LoVo (cell line): ENCODE data around the gene UBE2E1.
"Not testable (repeated sequence)": the region's sequence is repeated elsewhere in the genome, so short reads cannot be mapped to it uniquely, and the experiment has no call there.

ENCODE experiments used
- DNase-seq: peaks from one replicate; pipeline ENCODE4 v3.0.0-alpha.2; 2016; ENCODE audit warnings: low spot score

The UBE2E1 gene

GRCh38 chr3:23822559-23822958 is 16.8 kb downstream of the UBE2E1 start:
- no peak for DNase-seq

DNA sequence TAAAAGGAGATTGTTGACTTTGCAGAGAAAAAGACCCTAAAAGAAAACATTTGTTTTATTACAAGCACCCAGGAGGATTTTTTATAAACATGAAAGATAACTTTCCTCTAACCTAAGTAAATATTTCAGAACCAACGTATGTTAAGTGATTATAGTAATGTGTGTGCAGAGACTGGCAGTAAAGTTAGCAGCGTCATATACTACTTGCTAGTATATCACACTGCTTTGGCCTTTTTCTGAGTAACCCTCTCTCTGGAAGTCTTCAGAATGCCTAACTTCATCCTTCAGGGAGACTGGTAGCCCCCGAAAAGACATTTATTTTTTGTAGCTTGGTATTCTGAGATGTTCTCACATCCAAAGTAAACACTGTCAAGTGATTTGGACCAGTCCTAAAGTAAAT is 17.9 kb downstream of the UBE2E1 start:
- DNase-seq = no peak

GRCh38 chr3:23824699-23825444 is 19.1 kb downstream of the UBE2E1 start:
- DNase-seq = no peak

DNA sequence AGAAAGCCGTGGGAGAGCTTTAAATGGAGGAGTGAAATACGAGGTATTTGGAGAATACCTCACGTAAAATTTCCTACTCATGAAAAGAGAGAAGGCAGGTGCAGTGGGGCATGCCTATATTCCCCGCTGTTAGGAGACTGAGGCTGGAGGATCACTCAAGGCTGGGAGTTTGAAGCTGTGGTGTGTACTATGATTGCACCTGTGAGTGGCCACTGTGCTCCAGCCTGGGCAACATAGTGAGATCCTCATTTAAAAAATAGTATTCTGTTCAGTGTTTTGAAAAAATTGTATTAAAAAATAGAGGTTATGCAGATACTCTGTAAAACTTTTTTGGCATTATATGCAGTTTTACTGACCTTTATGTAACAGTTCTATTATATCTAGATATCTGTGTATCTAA is 20.0 kb downstream of the UBE2E1 start:
- no peak for DNase-seq

- DNase-seq = no peak
Observed at GRCh38 chr3:23826382-23827064, 20.8 kb downstream of the UBE2E1 start.

DNA sequence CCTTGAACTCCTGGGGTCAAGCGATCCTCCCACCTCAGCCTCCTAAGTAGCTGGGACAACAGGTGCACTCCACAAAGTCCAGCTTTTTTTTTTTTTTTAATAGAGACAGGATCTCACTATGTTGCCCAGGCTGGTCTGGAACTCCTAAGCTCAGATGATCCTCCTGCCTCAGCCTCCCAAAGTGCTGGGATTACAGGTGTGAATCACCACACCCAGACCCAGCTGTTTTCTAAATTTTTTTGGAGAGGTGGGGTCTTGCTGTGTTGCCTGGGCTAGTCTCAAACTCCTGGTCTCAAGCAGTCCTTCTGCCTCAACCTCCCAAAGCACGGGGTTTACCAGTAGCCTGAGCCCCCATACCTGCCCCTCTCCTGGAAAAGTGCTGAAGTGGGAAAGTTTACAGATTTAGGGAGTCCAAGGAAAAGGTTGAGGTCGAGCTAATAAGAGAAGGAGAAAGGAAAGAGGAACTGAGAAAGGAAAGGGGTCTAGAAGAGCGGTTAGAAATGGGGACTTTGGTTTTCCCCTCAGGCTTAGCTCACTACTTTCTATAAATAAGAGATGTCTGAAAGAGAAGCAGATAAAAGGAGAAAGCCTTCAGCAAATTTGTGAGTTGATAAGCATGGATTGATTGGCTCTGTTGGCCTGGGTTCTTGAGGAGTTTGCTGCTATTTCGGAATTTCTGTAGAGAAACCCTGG is 23.6 kb downstream of the UBE2E1 start:
- DNase-seq = no peak

GRCh38 chr3:23830869-23831484 is 25.2 kb downstream of the UBE2E1 start:
- DNase-seq = no peak

- no peak for DNase-seq
Observed at GRCh38 chr3:23831517-23832394, 26.0 kb downstream of the UBE2E1 start.

GRCh38 chr3:23832523-23832922 is 26.8 kb downstream of the UBE2E1 start:
- no peak for DNase-seq

DNA sequence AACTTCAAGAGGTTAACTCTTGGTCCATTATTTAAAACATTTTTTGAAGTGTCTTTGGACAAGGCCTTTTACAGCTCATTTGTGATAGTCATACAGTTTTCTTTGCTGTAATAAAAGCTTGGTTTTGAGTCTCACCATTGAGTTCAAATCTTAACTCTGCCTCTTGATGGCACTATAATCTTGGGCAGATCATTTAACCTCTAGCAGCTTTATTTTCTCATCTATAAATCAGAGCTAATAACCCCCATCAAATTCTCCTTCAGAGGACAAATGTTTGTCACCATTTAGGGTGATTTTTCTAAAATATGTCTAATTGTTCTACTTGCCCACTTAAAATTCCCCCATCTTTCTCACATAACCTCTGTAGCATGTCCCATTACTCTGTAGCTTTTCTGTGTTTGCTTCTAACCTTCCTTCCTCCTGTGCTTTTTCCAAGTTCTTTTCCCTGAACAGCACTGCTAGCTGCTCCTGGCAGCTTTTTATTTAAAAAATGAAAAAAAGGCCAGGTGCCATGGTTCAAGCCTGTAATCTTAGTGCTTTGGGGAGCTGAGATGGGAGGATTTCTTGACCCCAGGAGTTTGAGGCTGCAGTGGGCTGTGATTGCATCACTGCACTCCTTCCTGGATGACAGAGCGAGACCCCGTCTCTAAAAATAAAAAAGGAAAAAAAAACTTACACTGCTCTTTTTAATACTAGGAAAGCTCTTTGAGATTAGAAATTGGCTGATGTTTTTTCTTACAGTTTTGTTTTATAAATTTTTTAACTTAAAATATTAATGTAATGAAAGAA is 28.5 kb downstream of the UBE2E1 start:
- DNase-seq = no peak

GRCh38 chr3:23835087-23835486 is 29.3 kb downstream of the UBE2E1 start:
- DNase-seq = no peak

GRCh38 chr3:23835802-23836201 is 30.0 kb downstream of the UBE2E1 start:
- no peak for DNase-seq

- DNase-seq = no peak
Observed at GRCh38 chr3:23836536-23837230, 30.9 kb downstream of the UBE2E1 start.

DNA sequence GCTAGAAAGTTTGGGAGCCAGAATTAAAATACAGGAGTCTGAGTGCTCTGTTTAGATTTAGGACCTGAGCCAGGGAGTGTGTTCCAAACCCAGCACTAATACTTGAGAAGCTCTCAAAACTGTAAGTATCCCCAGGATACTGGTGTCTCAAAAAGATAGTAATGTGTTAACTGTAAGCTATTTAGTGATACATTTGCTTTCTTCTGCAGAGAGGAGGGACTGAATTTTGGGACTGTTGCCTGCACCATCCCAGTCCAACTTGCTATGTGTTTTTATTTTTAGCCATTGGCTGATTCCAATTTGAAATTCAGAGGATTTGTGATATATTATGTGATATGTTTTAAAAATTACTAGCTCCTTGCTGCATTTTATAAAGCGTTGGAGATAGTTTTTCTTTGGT is 31.5 kb downstream of the UBE2E1 start:
- DNase-seq = no peak

DNA sequence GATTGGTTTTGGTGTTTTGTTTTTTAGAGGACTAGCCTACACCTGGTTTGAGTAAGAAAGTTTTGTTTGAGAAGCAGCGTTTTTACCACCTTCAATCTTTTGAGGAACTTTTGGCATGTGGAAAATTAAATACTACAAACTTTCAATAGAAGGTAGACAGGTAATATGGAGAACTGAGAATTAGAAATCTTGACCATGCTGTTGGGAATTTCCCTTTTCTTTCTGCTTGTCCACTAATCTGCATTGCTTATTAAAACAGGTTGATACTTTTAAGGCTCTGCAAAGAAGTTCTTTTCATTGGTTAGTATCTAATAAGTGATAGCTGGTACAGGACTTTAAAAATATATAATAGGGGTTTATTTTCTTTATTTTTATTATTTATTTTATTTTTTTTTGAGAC is 31.9 kb downstream of the UBE2E1 start:
- DNase-seq = no peak

DNA sequence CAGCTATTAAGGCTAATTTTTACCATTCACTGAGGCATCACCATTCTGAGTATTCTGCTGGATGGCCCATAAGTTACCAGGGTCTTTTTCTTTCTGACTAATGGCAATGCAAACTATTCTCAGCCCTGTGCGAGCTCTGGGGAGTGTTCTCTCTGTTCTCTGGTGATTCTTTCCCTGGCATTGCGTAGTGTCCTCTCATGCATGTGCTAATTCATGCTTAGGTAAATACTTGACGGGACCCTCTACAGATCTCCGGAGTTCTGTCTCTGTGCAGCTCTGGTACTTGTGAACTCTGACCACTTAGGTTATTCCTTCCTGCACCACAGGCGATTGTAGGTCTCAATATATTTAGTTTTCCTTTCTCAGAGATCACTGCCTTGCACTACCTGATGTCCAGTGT is 34.8 kb downstream of the UBE2E1 start:
- DNase-seq = no peak

- no peak for DNase-seq
Observed at GRCh38 chr3:23843869-23844268, 38.1 kb downstream of the UBE2E1 start.

DNA sequence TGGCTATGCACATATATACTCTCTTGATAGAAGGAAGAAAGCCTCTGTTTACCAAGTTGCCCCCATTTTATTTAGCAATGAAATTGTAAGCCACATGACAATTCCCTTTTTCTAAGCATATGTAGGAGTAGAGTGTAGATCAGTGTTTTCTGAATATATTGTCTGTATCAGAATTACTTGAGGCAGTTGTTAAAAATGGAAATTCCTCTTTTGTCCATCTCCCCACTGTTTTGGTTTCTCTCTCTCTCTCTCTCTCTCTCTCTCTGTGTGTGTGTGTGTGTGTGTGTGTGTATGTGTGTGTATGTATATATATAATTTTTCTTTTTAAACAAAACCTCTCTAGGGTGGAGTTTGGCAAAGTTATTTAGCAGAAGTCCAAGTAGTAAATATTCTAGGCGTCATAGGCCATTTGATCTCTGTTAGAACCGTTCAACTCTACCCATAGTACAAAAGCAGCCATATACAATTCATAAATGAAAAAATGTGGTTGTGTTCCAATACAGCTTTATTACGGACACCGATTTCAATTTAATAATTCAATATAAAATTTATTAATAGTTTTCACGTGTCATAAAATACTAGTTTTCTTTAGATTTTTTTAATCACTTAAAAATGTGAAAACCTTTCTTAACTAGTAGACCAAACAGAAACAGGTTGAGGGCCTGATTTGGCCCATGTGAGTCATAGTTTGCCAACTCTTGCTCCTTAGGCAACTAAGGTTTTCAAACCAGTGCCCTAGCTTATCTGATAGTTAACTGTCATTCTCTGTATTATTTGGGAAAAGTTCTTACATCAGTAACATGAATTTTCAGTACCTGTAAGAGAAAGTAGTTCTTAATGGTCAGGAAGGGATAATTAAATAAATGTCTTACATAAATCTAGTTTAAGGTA is 39.8 kb downstream of the UBE2E1 start:
- DNase-seq = no peak

- DNase-seq = not testable (repeated sequence)
Observed at GRCh38 chr3:23849462-23849861, 43.7 kb downstream of the UBE2E1 start.
